Gastroesophageal sphincter (tissue), 4 donors: ENCODE measurements around the gene TTLL1. TPM values are rescaled to one million over a fixed set of nuclear protein-coding genes. Genes with fewer than 3 reads are reported as not detected.

Experiments
- ATAC-seq: fragments of 150-250 bp; one replicate; pipeline ENCODE4 v1.9.1; 2016; ENCODE audit warnings: mild to moderate bottlenecking, moderate library complexity
- H3K27ac ChIP-seq, 4 donors: fragments of 200-600 bp; sonication (generic) in 3 of 4; 1 replicate in 3 of 4; 2 replicates in 1 of 4; pipeline ENCODE4 v1.5.1; 2016 to 2019
- H3K27me3 ChIP-seq: fragments of 200-600 bp; sonication (generic); one replicate; pipeline ENCODE4 v1.5.1; 2019
- H3K36me3 ChIP-seq, 2 donors: fragments of 200-600 bp; sonication (generic); one replicate each; pipeline ENCODE4 v1.5.1; 2019; ENCODE audit warnings: control low read depth in 1 of 2
- H3K4me1 ChIP-seq, 3 donors: fragments of 200-600 bp; sonication (generic); 1 replicate in 2 of 3; 2 replicates in 1 of 3; pipeline ENCODE4 v1.5.1; 2016 to 2019; ENCODE audit warnings: control low read depth in 2 of 3
- H3K4me3 ChIP-seq, 2 donors: fragments of 200-600 bp; sonication (generic); one replicate each; pipeline ENCODE4 v1.5.1; 2019; ENCODE audit warnings: mild to moderate bottlenecking in 1 of 2, moderate library complexity in 1 of 2
- H3K9me3 ChIP-seq, 3 donors: fragments of 200-600 bp; sonication (generic); one replicate each; pipeline ENCODE4 v1.5.1; 2017 to 2019; ENCODE audit warnings: control low read depth in 2 of 3
- CTCF ChIP-seq, 4 experiments: fragments of 200-600 bp in 2 of 4; fragments of 450-650 bp in 2 of 4; sonication (generic) in 1 of 4; IDR thresholded peaks; one replicate each; pipeline ENCODE4 v1.5.1; 2017 to 2019; ENCODE audit warnings: antibody characterized with exemption in 4 of 4, mild to moderate bottlenecking in 2 of 4, moderate library complexity in 2 of 4
- EP300 ChIP-seq: sonication (generic); formaldehyde crosslinking; IDR thresholded peaks from one replicate; pipeline ENCODE4 v1.6.1; 2017; ENCODE audit warnings: antibody characterized with exemption, mild to moderate bottlenecking
- POLR2A ChIP-seq, 2 donors: fragments of 450-650 bp; IDR thresholded peaks; one replicate each; pipeline ENCODE4 v1.6.1; 2017; ENCODE audit warnings: antibody characterized with exemption in 2 of 2, mild to moderate bottlenecking in 2 of 2, moderate library complexity in 1 of 2
- POLR2AphosphoS5 ChIP-seq: sonication (generic); formaldehyde crosslinking; IDR thresholded peaks from one replicate; pipeline ENCODE4 v1.6.1; 2017; ENCODE audit warnings: antibody characterized with exemption
- WGBS, 2 donors: methylation state at CpG; one replicate each; pipeline ENCODE4 v1.1.5; 2018; ENCODE audit warnings: low coverage in 1 of 2; 5-methylcytosine and 5-hydroxymethylcytosine counted together
- total RNA-seq, 4 donors: library from RNA; depleted of rRNA; stranded (reverse); fragments of >200 nt; gene quantifications; one replicate each; pipeline ENCODE4 v1.1.0, GENCODE V29; 2016

The TTLL1 gene
- total RNA-seq, 4 donors from 2014 or later = 3.9 to 8.0 (median 5.4) TPM

- Histone ChIP-seq H3K4me1 (no peaks in the 10 kb centered on the region), H3K4me3 (no peak overlapping the region), H3K36me3 (peaks cover 0 to 59% of the 10 kb centered on the region in 2 donors), H3K9me3 (no peaks in the 10 kb centered on the region), H3K27me3 (no peaks in the 10 kb centered on the region), H3K27ac (no peak overlapping the region)
- TF ChIP-seq POLR2AphosphoS5 (no peak), EP300 (no peak), POLR2A (IDR thresholded peaks at IDR 0.05) (no peak), CTCF (IDR thresholded peaks at IDR 0.05) (no peak)
- 97 to 100% methylated on average over 1 to 6 of the region's 7 CpGs for WGBS, 2 donors
- no peak for ATAC-seq
Measured at GRCh38 chr22:43053176-43053575, 36.0 kb downstream of the TTLL1 start.

GRCh38 chr22:43050995-43051394 is 38.2 kb downstream of the TTLL1 start:
- Histone ChIP-seq H3K4me3 (no peak overlapping the region), H3K27me3 (no peaks in the 10 kb centered on the region), H3K27ac (no peak overlapping the region), H3K4me1 (no peaks in the 10 kb centered on the region), H3K36me3 (peaks cover 0 to 60% of the 10 kb centered on the region in 2 donors), H3K9me3 (no peaks in the 10 kb centered on the region)
- no peak for TF ChIP-seq EP300
- no peak for TF ChIP-seq POLR2AphosphoS5
- TF ChIP-seq POLR2A (IDR thresholded peaks at IDR 0.05) = no peak
- TF ChIP-seq CTCF (IDR thresholded peaks at IDR 0.05) = no peak
- no CpG with 5 or more reads among the region's 10 CpGs for WGBS, 2 donors
- no peak for ATAC-seq

- Histone ChIP-seq H3K36me3 (peaks cover 0 to 42% of the 10 kb centered on the region in 2 donors), H3K27me3 (no peaks in the 10 kb centered on the region), H3K4me1 (no peaks in the 10 kb centered on the region), H3K4me3 (no peak overlapping the region), H3K27ac (no peak overlapping the region), H3K9me3 (no peaks in the 10 kb centered on the region)
- no peak for ATAC-seq
- TF ChIP-seq EP300 (no peak), POLR2AphosphoS5 (no peak), POLR2A (IDR thresholded peaks at IDR 0.05) (no peak), CTCF (IDR thresholded peaks at IDR 0.05) (no peak)
- 60 to 80% methylated on average over 1 of the region's 7 CpGs for WGBS, 2 donors
Measured at GRCh38 chr22:43047605-43048004, 41.6 kb downstream of the TTLL1 start.

GRCh38 chr22:43044290-43044712 is 44.9 kb downstream of the TTLL1 start:
- no peak overlapping the region for H3K27ac ChIP-seq
- no peaks in the 10 kb centered on the region for H3K27me3 ChIP-seq
- ATAC-seq = no peak
- peaks cover 0 to 18% of the 10 kb centered on the region in 2 donors for H3K36me3 ChIP-seq
- no peaks in the 10 kb centered on the region for H3K9me3 ChIP-seq
- no peak for TF ChIP-seq POLR2A (IDR thresholded peaks at IDR 0.05)
- TF ChIP-seq CTCF (IDR thresholded peaks at IDR 0.05) = no peak
- no peak for TF ChIP-seq POLR2AphosphoS5
- TF ChIP-seq EP300 = no peak
- no peaks in the 10 kb centered on the region for H3K4me1 ChIP-seq
- H3K4me3 ChIP-seq = no peak overlapping the region
- WGBS, 2 donors = 86 to 91% methylated on average over 10 of the region's 10 CpGs

GRCh38 chr22:43042101-43042780 is 47.0 kb downstream of the TTLL1 start:
- no peaks in the 10 kb centered on the region for H3K9me3 ChIP-seq
- H3K4me3 ChIP-seq = no peak overlapping the region
- peaks cover 0 to 10% of the 10 kb centered on the region in 2 donors for H3K36me3 ChIP-seq
- TF ChIP-seq POLR2AphosphoS5 (no peak), CTCF (IDR thresholded peaks at IDR 0.05) (no peak), EP300 (no peak), POLR2A (IDR thresholded peaks at IDR 0.05) (no peak)
- no peak overlapping the region for H3K27ac ChIP-seq
- no peaks in the 10 kb centered on the region for H3K27me3 ChIP-seq
- 66 to 92% methylated on average over 2 to 10 of the region's 20 CpGs for WGBS, 2 donors
- H3K4me1 ChIP-seq = no peaks in the 10 kb centered on the region
- no peak for ATAC-seq
